Parathyroid adenoma (tissue), 2 donors: ENCODE measurements around the gene MRPL38.

Experiments
- H2AFZ ChIP-seq: fragments of 300-600 bp; sonication (generic); one replicate; pipeline ENCODE4 v1.7.0; 2017; ENCODE audit warnings: antibody characterized with exemption, mild to moderate bottlenecking
- H3K27ac ChIP-seq: fragments of 300-600 bp; sonication (generic); one replicate; pipeline ENCODE4 v1.7.0; 2017
- H3K27me3 ChIP-seq: fragments of 300-600 bp; sonication (generic); one replicate; pipeline ENCODE4 v1.7.0; 2017; ENCODE audit warnings: low read length; ENCODE audit not compliant: control insufficient read depth, insufficient read depth
- H3K36me3 ChIP-seq: fragments of 300-600 bp; sonication (generic); one replicate; pipeline ENCODE4 v1.7.0; 2017; ENCODE audit warnings: low read length; ENCODE audit not compliant: control insufficient read depth, insufficient read depth
- H3K4me1 ChIP-seq: fragments of 300-600 bp; sonication (generic); one replicate; pipeline ENCODE4 v1.7.0; 2017; ENCODE audit warnings: control low read depth
- H3K4me2 ChIP-seq: fragments of 300-600 bp; sonication (generic); one replicate; pipeline ENCODE4 v1.7.0; 2017; ENCODE audit warnings: low read length
- H3K4me3 ChIP-seq: fragments of 300-600 bp; sonication (generic); one replicate; pipeline ENCODE4 v1.7.0; 2017; ENCODE audit warnings: low read depth, low read length
- H3K79me2 ChIP-seq: fragments of 300-600 bp; sonication (generic); one replicate; pipeline ENCODE4 v1.7.0; 2017; ENCODE audit warnings: control low read depth
- H3K9ac ChIP-seq: fragments of 300-600 bp; sonication (generic); one replicate; pipeline ENCODE4 v1.7.0; 2017; ENCODE audit warnings: mild to moderate bottlenecking
- H3K9me3 ChIP-seq: fragments of 300-600 bp; sonication (generic); one replicate; pipeline ENCODE4 v1.7.0; 2017; ENCODE audit warnings: low read length; ENCODE audit not compliant: control insufficient read depth
- TF ChIP-seq, protein P1 (sequence below): fragments of 300-600 bp; sonication (generic); IDR thresholded peaks from one replicate; pipeline ENCODE4 v1.7.0; 2017; ENCODE audit warnings: antibody characterized with exemption, mild to moderate bottlenecking
- donor health status: primary hyperparathyroidism.

The MRPL38 gene

DNA sequence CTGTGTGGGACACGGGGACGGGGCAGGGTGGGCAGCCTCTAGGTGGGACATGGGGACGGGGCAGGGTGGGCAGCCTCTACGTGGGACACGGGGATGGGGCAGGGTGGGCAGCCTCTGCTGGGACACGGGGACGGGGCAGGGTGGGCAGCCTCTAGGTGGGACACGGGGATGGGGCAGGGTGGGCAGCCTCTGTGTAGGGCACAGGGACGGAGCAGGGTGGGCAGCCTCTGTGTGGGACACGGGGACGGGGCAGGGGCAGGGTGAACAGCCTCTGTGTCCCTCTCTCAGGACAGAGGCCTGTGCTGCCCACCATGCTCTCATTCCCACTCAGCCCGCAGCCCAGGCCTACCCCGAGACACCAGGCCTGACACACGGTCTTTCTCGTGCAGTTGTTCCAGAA lies 16.9 kb upstream of the MRPL38 start:
- TF ChIP-seq, protein P1, sequence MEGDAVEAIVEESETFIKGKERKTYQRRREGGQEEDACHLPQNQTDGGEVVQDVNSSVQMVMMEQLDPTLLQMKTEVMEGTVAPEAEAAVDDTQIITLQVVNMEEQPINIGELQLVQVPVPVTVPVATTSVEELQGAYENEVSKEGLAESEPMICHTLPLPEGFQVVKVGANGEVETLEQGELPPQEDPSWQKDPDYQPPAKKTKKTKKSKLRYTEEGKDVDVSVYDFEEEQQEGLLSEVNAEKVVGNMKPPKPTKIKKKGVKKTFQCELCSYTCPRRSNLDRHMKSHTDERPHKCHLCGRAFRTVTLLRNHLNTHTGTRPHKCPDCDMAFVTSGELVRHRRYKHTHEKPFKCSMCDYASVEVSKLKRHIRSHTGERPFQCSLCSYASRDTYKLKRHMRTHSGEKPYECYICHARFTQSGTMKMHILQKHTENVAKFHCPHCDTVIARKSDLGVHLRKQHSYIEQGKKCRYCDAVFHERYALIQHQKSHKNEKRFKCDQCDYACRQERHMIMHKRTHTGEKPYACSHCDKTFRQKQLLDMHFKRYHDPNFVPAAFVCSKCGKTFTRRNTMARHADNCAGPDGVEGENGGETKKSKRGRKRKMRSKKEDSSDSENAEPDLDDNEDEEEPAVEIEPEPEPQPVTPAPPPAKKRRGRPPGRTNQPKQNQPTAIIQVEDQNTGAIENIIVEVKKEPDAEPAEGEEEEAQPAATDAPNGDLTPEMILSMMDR = no peak
- no peak overlapping the region for H3K4me2 ChIP-seq
- H3K9me3 ChIP-seq = no peaks in the 10 kb centered on the region
- H3K4me3 ChIP-seq = no peak overlapping the region
- H3K4me1 ChIP-seq = no peaks in the 10 kb centered on the region
- H3K79me2 ChIP-seq = no peaks in the 10 kb centered on the region
- H3K27ac ChIP-seq = no peak overlapping the region
- H2AFZ ChIP-seq = no peak overlapping the region
- H3K36me3 ChIP-seq = no peaks in the 10 kb centered on the region
- no peaks in the 10 kb centered on the region for H3K27me3 ChIP-seq
- no peak overlapping the region for H3K9ac ChIP-seq

DNA sequence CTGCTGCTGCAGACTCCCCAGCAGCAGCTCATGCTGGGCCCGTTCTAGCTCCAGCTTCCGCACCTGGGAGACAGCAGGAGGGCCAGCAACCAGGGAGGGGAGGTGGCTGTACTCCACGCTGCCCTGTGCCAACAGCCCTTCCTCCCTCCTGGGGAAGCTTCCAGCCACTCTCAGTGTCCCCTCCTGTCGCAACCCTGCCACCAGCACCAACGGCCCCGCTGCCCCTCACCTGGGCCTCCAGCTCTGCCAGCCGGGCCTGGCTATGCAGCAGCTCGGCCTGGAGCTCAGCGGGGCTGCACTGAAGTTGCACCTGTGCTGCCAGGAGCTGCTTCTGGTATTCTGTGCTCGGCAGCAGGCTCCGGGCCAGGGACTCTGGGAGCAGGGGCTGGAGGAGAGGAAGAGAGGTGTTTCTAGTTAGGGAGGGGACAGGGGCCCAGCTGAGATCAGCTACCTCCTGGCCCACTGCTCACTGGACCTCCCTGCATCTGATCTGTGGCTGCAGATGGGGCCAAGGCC lies 15.4 kb upstream of the MRPL38 start:
- TF ChIP-seq, protein P1 = no peak
- Histone ChIP-seq H3K4me1 (no peaks in the 10 kb centered on the region), H2AFZ (no peak overlapping the region), H3K4me2 (no peak overlapping the region), H3K9ac (no peak overlapping the region), H3K9me3 (no peaks in the 10 kb centered on the region), H3K27ac (no peak overlapping the region), H3K79me2 (no peaks in the 10 kb centered on the region), H3K36me3 (no peaks in the 10 kb centered on the region), H3K4me3 (no peak overlapping the region), H3K27me3 (no peaks in the 10 kb centered on the region)

DNA sequence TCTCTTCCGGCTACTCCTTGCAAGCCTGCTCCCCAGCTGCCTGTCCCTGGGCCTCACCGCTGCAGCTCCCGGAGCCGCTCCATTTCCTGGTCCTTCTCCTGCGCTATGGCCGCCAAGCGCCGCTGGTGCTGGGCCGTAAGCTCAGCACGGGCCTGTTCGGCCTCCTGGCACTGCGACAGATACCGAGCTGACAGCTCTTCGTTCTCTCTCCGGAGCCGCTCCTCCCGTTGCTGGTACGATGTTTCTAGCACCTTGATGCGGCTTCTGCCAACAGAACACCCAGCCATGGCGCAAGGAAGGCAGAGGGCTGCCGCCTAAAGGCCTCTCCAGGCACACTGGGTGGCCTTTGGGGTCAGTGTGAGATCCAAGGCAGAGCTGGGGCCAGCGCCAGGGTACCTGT lies 14.9 kb upstream of the MRPL38 start:
- Histone ChIP-seq H3K9ac (no peak overlapping the region), H3K4me2 (no peak overlapping the region), H3K9me3 (no peaks in the 10 kb centered on the region), H3K27me3 (no peaks in the 10 kb centered on the region), H3K4me3 (no peak overlapping the region), H3K27ac (no peak overlapping the region), H3K79me2 (no peaks in the 10 kb centered on the region), H3K36me3 (no peaks in the 10 kb centered on the region), H3K4me1 (no peaks in the 10 kb centered on the region), H2AFZ (no peak overlapping the region)
- TF ChIP-seq, protein P1 = no peak

DNA sequence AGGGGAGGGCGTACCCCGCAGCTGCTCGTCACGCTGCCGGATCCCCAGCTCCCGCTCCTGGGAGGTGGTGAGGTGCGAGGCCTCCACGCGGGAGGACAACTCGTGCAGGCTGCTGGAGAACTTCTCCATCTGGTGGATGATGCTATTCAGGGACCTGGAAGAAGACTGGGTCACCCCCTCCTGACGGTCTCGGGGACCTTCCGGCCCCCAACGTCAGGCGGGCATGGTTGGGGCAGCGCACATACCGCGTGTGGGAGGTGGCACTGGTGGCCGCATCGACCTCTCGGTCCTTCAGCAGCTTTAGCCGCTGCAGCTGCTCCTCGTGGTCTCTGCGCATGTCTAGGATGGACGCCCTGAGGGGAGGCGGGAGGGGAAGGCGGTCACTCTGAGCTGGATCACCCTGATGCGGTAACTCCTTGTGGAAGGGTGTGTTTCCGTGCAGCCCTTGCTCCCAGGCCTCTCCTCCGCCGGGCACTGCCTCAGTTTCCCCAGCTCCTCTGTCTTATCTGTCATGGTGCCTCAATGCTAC lies 13.3 kb upstream of the MRPL38 start:
- Histone ChIP-seq H3K4me3 (no peak overlapping the region), H3K27ac (no peak overlapping the region), H3K79me2 (no peaks in the 10 kb centered on the region), H3K36me3 (no peaks in the 10 kb centered on the region), H3K4me1 (no peaks in the 10 kb centered on the region), H3K9me3 (no peaks in the 10 kb centered on the region), H3K4me2 (no peak overlapping the region), H2AFZ (no peak overlapping the region), H3K27me3 (no peaks in the 10 kb centered on the region), H3K9ac (no peak overlapping the region)
- TF ChIP-seq, protein P1 = no peak

DNA sequence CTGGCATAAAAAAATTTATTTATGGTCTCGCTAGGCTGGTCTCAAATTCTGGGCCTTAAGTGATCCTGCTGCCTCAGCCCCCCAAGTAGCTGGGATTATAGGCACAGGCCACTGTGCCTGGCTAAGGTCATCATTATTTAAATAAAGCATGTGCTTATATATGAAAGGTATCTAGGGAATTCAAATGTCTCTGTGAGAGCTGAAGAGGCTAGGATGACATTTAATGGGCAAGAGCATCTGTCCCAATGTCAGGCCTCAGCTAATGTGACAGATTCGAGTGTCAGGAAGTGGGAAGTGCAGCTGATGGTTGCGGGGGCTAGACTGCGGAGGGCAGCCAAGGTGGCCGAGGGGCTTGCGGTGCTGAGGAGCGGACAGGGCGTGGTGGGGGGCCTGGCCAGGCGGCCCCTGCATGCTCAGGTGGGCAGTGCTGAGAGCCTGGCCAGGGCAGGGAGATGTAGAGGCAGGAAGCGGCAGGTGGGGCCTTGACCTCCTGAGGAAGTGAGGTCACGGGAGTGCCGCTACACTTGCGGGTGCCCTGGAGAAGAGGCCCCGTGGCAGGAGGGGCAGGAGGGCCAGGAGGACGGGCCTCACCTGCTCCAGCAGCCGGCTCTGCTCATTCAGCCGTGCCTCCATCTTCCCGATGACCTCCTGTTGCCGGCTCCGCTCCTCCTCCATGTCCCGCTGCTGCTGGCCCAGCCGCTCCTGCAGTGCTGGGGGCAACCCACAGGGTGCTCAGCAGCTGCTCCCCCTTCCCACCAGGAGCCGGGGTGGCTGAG lies 12.6 kb upstream of the MRPL38 start:
- no peak overlapping the region for H3K4me2 ChIP-seq
- H3K4me1 ChIP-seq = no peaks in the 10 kb centered on the region
- TF ChIP-seq, protein P1 = no peak
- no peak overlapping the region for H3K27ac ChIP-seq
- no peaks in the 10 kb centered on the region for H3K9me3 ChIP-seq
- H3K79me2 ChIP-seq = no peaks in the 10 kb centered on the region
- no peak overlapping the region for H3K9ac ChIP-seq
- no peaks in the 10 kb centered on the region for H3K36me3 ChIP-seq
- H3K27me3 ChIP-seq = no peaks in the 10 kb centered on the region
- no peak overlapping the region for H3K4me3 ChIP-seq
- H2AFZ ChIP-seq = no peak overlapping the region
